ENCODE data around the gene MYOF. TPM values are rescaled to one million over a fixed set of nuclear protein-coding genes. Genes with fewer than 3 reads are reported as not detected.

MYOF gene
- total RNA-seq, 3 donors from 2014 or later, result 55.0 to 90.7 (median 85.5) TPM

DNA sequence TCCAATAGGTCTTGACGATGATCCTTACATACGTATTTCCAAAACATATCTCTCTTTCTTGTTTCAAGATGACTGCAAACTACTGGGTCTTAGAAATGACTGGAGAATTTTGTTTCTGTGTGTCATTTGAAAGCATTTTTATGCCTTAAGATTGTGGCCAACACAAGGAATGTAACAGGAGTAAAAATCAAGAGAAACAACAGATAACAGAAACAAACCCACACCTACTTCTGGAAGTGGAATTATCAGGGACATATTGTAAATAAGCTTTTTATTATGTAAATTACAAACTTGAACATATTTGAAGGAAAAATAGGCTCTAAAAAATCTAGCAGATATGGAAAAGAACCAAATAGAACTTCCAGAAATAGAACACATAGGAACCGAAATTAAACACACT is 212.9 kb downstream of the MYOF start:
- Histone ChIP-seq H3K4me1 (ENCODE audit: low read depth) (no peaks in the 10 kb centered on the region), H3K4me3 (no peak overlapping the region), H3K36me3 (ENCODE audit: low read depth) (no peaks in the 10 kb centered on the region), H3K9me3 (no peaks in the 10 kb centered on the region)
- TF ChIP-seq, protein P1, sequence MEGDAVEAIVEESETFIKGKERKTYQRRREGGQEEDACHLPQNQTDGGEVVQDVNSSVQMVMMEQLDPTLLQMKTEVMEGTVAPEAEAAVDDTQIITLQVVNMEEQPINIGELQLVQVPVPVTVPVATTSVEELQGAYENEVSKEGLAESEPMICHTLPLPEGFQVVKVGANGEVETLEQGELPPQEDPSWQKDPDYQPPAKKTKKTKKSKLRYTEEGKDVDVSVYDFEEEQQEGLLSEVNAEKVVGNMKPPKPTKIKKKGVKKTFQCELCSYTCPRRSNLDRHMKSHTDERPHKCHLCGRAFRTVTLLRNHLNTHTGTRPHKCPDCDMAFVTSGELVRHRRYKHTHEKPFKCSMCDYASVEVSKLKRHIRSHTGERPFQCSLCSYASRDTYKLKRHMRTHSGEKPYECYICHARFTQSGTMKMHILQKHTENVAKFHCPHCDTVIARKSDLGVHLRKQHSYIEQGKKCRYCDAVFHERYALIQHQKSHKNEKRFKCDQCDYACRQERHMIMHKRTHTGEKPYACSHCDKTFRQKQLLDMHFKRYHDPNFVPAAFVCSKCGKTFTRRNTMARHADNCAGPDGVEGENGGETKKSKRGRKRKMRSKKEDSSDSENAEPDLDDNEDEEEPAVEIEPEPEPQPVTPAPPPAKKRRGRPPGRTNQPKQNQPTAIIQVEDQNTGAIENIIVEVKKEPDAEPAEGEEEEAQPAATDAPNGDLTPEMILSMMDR (IDR thresholded peaks at IDR 0.05), result no peak
- intact Hi-C loops (cut with DNase I, micrococcal nuclease), result no loop called here
- ATAC-seq (no peak), DNase-seq (no peak)

DNA sequence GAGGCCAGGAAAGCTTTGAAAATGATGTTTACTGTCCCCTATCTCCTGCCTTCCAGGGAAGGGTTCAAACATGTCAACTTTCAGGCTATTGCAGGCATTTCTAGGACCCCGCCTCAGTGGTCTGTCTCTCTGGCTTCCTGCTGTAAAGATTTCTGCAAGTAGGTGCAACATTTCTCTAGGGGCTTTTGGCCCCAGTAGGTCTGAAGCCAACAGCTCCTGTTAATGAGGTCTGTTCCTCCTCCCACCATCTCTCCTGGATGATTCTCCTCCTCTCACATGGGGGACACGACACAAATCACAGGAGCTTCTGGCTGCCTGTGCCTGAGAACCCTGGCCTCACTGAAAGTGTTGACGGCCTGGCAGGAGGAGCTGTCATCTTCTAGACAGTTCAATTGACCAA is 214.1 kb downstream of the MYOF start:
- no peak for DNase-seq
- intact Hi-C loops (cut with DNase I, micrococcal nuclease), result no loop called here

DNA sequence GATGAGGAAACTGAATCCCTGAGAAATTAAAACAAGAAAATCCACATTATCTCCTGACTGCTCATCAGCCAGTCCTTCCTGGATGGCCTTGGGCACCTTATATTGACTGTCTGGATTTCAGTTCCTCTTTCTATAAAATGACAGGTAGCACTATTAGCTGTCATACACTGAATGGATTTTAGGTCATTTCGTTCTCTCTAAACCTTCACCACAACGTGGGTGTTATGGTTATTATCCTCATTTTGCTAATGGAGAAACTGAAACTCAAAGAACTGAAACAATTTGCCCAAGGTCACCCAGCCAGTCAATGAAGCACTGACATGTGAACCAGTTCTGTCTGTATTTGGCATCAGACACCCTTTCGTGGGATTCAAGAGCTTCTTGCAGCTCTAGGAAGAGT is 214.6 kb downstream of the MYOF start:
- TF ChIP-seq, protein P1 (IDR thresholded peaks at IDR 0.05), result no peak
- Histone ChIP-seq H3K36me3 (ENCODE audit: low read depth) (no peaks in the 10 kb centered on the region), H3K4me1 (ENCODE audit: low read depth) (no peaks in the 10 kb centered on the region), H3K9me3 (no peaks in the 10 kb centered on the region), H3K4me3 (no peak overlapping the region)
- DNase-seq (no peak), ATAC-seq (peak; percentile 25)
- intact Hi-C loops (cut with DNase I, micrococcal nuclease), result no loop called here

More for the DNA sequence above, 214.1 kb downstream of the MYOF start:
- TF ChIP-seq, protein P1 (IDR thresholded peaks at IDR 0.05), result no peak
- Histone ChIP-seq H3K4me3 (no peak overlapping the region), H3K9me3 (no peaks in the 10 kb centered on the region), H3K4me1 (ENCODE audit: low read depth) (no peaks in the 10 kb centered on the region), H3K36me3 (ENCODE audit: low read depth) (no peaks in the 10 kb centered on the region)
- no peak for ATAC-seq

DNA sequence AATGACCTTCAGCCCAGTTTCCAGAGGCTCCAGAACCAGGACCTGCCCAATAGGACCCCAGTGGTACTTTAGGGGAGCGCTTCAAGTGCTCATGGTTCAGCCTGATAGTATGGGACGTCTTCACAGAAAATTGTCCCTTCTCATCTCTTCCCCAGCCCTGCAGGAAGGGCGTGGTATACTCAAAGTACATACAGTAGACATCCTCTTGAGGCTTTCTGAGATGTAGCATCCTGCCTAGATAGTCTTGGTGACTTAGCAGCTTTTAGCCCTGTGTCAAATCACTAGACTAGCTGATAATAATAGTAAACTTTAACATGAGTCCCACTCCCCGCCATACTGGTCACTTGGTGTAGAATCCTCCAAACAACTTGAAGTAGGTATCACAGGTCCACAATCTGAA is 215.3 kb downstream of the MYOF start:
- TF ChIP-seq, protein P1 (IDR thresholded peaks at IDR 0.05), result no peak
- intact Hi-C loops (cut with DNase I, micrococcal nuclease), result no loop called here
- Histone ChIP-seq H3K36me3 (ENCODE audit: low read depth) (no peaks in the 10 kb centered on the region), H3K9me3 (no peaks in the 10 kb centered on the region), H3K4me1 (ENCODE audit: low read depth) (no peaks in the 10 kb centered on the region), H3K4me3 (no peak overlapping the region)
- no peak for DNase-seq
- ATAC-seq, result no peak

DNA sequence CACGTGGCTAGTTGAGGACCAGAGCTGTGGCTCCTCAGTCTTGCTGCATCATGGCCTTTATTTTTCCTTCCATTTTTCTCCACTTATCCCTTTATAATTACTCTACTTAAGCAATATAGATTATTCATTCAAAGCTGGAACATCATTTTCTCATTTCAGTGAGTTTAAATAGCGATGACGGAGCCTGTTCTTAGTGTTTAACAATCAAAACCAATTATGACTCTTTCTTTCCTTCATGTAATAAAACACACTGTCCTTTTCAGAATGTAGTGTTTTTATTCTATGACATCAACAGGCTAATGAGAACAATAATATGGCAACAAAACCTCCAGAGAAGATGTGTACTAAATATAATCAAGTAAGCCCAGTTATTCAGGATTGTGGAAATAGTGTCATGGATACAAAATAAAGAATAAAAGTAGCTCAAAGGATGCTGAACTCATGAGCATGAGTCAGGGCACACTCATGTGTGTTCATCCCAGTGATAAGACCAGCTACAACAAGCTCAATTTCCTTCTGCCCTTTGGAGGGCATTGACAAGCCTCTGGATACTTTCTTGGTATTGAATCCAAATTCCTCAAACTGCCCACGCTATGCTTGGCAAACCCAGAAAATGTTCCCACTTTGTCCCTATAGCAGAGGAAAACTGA is 220.0 kb downstream of the MYOF start:
- TF ChIP-seq, protein P1 (IDR thresholded peaks at IDR 0.05), result no peak
- Histone ChIP-seq H3K4me1 (ENCODE audit: low read depth) (no peaks in the 10 kb centered on the region), H3K9me3 (no peaks in the 10 kb centered on the region), H3K4me3 (no peak overlapping the region), H3K36me3 (ENCODE audit: low read depth) (no peaks in the 10 kb centered on the region)
- DNase-seq (no peak), ATAC-seq (no peak)
- intact Hi-C loops (cut with DNase I, micrococcal nuclease), result no loop called here

DNA sequence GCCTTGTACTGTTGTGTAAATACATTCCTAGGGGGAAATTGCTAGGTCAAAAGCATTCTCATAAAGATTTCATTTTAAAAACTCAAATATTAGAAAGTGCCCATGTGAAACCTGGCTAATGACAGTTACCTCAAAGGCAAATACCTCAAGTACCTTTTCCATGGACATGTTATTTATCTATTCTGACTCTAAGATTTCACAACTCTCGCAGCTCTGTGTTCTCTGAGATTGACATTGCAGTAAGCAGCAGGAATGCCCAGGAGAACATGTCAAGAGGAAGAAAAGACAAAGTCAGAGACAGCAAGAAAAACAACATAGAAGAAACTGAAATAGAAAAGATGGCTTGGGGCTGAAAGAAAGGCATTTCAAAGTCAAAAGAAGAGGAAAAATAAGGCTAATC is 221.0 kb downstream of the MYOF start:
- ATAC-seq, result no peak
- no peak overlapping the region for H3K4me3 ChIP-seq
- intact Hi-C loops (cut with DNase I, micrococcal nuclease), result no loop called here

More for the DNA sequence above, 221.0 kb downstream of the MYOF start:
- H3K4me1 ChIP-seq (ENCODE audit: low read depth), result no peaks in the 10 kb centered on the region
- DNase-seq, result no peak
- TF ChIP-seq, protein P1 (IDR thresholded peaks at IDR 0.05), result no peak
- H3K9me3 ChIP-seq, result no peaks in the 10 kb centered on the region
- no peaks in the 10 kb centered on the region for H3K36me3 ChIP-seq (ENCODE audit: low read depth)
